ENCODE results near the gene ZYX.
"Not testable (repeated sequence)": the region's sequence is repeated elsewhere in the genome, so short reads cannot be mapped to it uniquely, and the experiment has no call there.

The ZYX gene

GRCh38 chr7:143397710-143398530 is 16.8 kb downstream of the ZYX start:
- no peak for DNase-seq

- DNase-seq: no peak
Measured at GRCh38 chr7:143398616-143399015, 17.5 kb downstream of the ZYX start.

GRCh38 chr7:143399151-143399550 is 18.0 kb downstream of the ZYX start:
- no peak for DNase-seq

- no peak for DNase-seq
Measured at GRCh38 chr7:143399642-143400041, 18.5 kb downstream of the ZYX start.

- DNase-seq: no peak
Measured at GRCh38 chr7:143401265-143401664, 20.1 kb downstream of the ZYX start.

GRCh38 chr7:143402233-143402632 is 21.1 kb downstream of the ZYX start:
- not testable (repeated sequence) for DNase-seq

GRCh38 chr7:143405173-143406001 is 24.2 kb downstream of the ZYX start:
- no peak for DNase-seq

- DNase-seq: no peak
Measured at GRCh38 chr7:143406002-143406357, 24.8 kb downstream of the ZYX start.

- no peak for DNase-seq
Measured at GRCh38 chr7:143407287-143408251, 26.4 kb downstream of the ZYX start.

- no peak for DNase-seq
Measured at GRCh38 chr7:143408252-143408685, 27.1 kb downstream of the ZYX start.

GRCh38 chr7:143408686-143409561 is 27.8 kb downstream of the ZYX start, which contains the start of gene EPHA1:
TSS of gene EPHA1 (minus strand) at chr7:143408856. CDS start at chr7:143408805, 51 bp downstream.
- DNase-seq: no peak

GRCh38 chr7:143410521-143411004 is 29.4 kb downstream of the ZYX start:
- DNase-seq: peak; percentile 52

GRCh38 chr7:143411976-143412708 is 31.0 kb downstream of the ZYX start:
- DNase-seq: no peak

- DNase-seq: no peak
Measured at GRCh38 chr7:143413123-143413522, 32.0 kb downstream of the ZYX start.

GRCh38 chr7:143415209-143415608 is 34.1 kb downstream of the ZYX start:
- DNase-seq: not testable (repeated sequence)

- DNase-seq: no peak
Measured at GRCh38 chr7:143415742-143416397, 34.7 kb downstream of the ZYX start.

- DNase-seq: peak; percentile 54
Measured at GRCh38 chr7:143416565-143417149, 35.5 kb downstream of the ZYX start.

- DNase-seq: no peak
Measured at GRCh38 chr7:143417734-143418383, 36.7 kb downstream of the ZYX start.
